NB4 (cell line): ENCODE measurements around the gene KLK8.

Source experiments
- POLR2A ChIP-seq: IDR thresholded peaks from 2 replicates; pipeline ENCODE4 v1.6.1; 2011; ENCODE audit warnings: mild to moderate bottlenecking; ENCODE audit not compliant: insufficient read length; ENCODE audit errors: extremely low read depth
- TF ChIP-seq, protein P1 (sequence below): IDR thresholded peaks from one replicate; pipeline ENCODE4 v1.5.1; 2012; ENCODE audit warnings: low read depth, low read length

- TF ChIP-seq POLR2A, result no peak
- TF ChIP-seq, protein P1, sequence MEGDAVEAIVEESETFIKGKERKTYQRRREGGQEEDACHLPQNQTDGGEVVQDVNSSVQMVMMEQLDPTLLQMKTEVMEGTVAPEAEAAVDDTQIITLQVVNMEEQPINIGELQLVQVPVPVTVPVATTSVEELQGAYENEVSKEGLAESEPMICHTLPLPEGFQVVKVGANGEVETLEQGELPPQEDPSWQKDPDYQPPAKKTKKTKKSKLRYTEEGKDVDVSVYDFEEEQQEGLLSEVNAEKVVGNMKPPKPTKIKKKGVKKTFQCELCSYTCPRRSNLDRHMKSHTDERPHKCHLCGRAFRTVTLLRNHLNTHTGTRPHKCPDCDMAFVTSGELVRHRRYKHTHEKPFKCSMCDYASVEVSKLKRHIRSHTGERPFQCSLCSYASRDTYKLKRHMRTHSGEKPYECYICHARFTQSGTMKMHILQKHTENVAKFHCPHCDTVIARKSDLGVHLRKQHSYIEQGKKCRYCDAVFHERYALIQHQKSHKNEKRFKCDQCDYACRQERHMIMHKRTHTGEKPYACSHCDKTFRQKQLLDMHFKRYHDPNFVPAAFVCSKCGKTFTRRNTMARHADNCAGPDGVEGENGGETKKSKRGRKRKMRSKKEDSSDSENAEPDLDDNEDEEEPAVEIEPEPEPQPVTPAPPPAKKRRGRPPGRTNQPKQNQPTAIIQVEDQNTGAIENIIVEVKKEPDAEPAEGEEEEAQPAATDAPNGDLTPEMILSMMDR, result no peak
Measured at GRCh38 chr19:51012661-51013190, 11.3 kb upstream of the KLK8 start.
